Measurements from ENCODE around the gene DOCK1.

DNA sequence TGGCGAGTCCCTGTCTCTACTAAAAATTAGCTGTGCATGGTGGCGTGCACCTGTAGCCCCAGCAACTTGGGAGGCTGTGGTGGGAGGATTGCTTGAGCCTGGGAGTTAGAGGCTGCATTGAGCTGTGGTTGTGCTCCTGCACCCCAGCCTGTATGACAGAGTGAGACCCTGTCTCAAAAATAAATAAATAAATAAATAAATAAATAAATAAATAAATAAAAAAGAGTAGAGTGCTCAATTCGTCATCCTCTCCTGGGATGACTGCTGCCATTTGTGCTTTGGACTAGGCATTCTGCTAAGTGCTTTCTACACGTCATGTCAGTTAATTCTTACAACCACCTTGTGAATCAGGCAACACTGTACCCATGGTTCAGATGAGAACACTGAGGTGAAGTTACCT lies 130.6 kb downstream of the DOCK1 start:
- TF ChIP-seq EZH2 (IDR thresholded peaks at IDR 0.05; ENCODE audit: insufficient read depth, poor library complexity, severe bottlenecking) (no peak), EZH2phosphoT487 (IDR thresholded peaks at IDR 0.05; ENCODE audit: insufficient read depth, low read depth) (no peak)
